HG03159 (cell line): ENCODE data around the gene SNCB.
A peak's percentile ranks its signal among the peaks of the same experiment; 100 is the strongest.

Experiments
- ATAC-seq: cut with Tn5 transposase; IDR thresholded peaks from one replicate; pipeline ENCODE4 v1.9.1; 2021; ENCODE audit warnings: mild to moderate bottlenecking, moderate library complexity; ENCODE audit not compliant: unreplicated experiment

The SNCB gene

GRCh38 chr5:176629853-176630680 lies at the start of gene SNCB, which contains the start of gene EIF4E1B:
SNCB (minus strand) TSS chr5:176630534; CDS start chr5:176629654, 880 bp downstream.
EIF4E1B (plus strand) TSS chr5:176630675; CDS start chr5:176642788, 12,113 bp downstream.
- ATAC-seq: peak; percentile 72

GRCh38 chr5:176679365-176680225 lies 49.3 kb upstream of the SNCB start:
- no peak for ATAC-seq

GRCh38 chr5:176678584-176678983 lies 48.2 kb upstream of the SNCB start:
- no peak for ATAC-seq

- no peak for ATAC-seq
Measured at GRCh38 chr5:176677209-176677939, 47.0 kb upstream of the SNCB start.

- ATAC-seq: peak; percentile 59
Measured at GRCh38 chr5:176676361-176676824, 46.1 kb upstream of the SNCB start.

- no peak for ATAC-seq
Measured at GRCh38 chr5:176675676-176676360, 45.5 kb upstream of the SNCB start.

- ATAC-seq: no peak
Measured at GRCh38 chr5:176674799-176675198, 44.5 kb upstream of the SNCB start.

- ATAC-seq: no peak
Measured at GRCh38 chr5:176673651-176674583, 43.6 kb upstream of the SNCB start.

- no peak for ATAC-seq
Measured at GRCh38 chr5:176671890-176672747, 41.8 kb upstream of the SNCB start.

- ATAC-seq: no peak
Measured at GRCh38 chr5:176671399-176671798, 41.1 kb upstream of the SNCB start.

GRCh38 chr5:176670449-176670848 lies 40.1 kb upstream of the SNCB start:
- no peak for ATAC-seq

GRCh38 chr5:176667637-176668036 lies 37.3 kb upstream of the SNCB start:
- no peak for ATAC-seq

- ATAC-seq: no peak
Measured at GRCh38 chr5:176665517-176665916, 35.2 kb upstream of the SNCB start.

- ATAC-seq: no peak
Measured at GRCh38 chr5:176664886-176665285, 34.6 kb upstream of the SNCB start.

GRCh38 chr5:176664479-176664878 lies 34.1 kb upstream of the SNCB start:
- ATAC-seq: no peak

GRCh38 chr5:176663566-176663965 lies 33.2 kb upstream of the SNCB start:
- ATAC-seq: no peak

GRCh38 chr5:176662371-176663333 lies 32.3 kb upstream of the SNCB start:
- ATAC-seq: no peak
